Uterus (tissue), 2 donors: ENCODE data around the gene S100Z.

Experiments
- POLR2A ChIP-seq, 2 donors: fragments of 450-650 bp; IDR thresholded peaks; one replicate each; pipeline ENCODE4 v1.6.1; 2016; ENCODE audit warnings: antibody characterized with exemption in 2 of 2, mild to moderate bottlenecking in 1 of 2, moderate library complexity in 1 of 2
- TF ChIP-seq, protein P1 (sequence below), 4 experiments: fragments of 200-600 bp in 2 of 4; fragments of 450-650 bp in 2 of 4; sonication (generic) in 2 of 4; IDR thresholded peaks; one replicate each; pipeline ENCODE4 v1.5.1; 2016 to 2019; ENCODE audit warnings: antibody characterized with exemption in 4 of 4, mild to moderate bottlenecking in 2 of 4, moderate library complexity in 1 of 4

DNA sequence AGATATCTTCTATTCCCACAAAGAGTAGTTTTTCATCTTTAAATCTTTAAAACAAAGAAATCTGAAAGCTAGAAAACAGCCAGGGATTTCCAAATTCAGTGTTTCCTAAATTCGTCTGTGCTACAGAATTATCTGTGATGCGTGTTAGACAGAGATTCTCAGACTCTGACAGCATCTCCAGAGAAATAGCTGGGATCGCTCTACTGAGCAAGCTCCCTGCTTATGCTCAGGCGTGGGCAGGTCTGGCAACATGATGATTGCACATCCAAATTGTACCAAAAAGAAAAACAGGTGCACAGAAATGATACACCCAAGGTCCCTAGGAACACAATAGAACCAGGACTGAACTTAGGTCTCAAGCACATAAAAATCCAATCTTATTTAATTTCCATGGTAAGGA, 80.3 kb downstream of the S100Z start:
- TF ChIP-seq, protein P1, sequence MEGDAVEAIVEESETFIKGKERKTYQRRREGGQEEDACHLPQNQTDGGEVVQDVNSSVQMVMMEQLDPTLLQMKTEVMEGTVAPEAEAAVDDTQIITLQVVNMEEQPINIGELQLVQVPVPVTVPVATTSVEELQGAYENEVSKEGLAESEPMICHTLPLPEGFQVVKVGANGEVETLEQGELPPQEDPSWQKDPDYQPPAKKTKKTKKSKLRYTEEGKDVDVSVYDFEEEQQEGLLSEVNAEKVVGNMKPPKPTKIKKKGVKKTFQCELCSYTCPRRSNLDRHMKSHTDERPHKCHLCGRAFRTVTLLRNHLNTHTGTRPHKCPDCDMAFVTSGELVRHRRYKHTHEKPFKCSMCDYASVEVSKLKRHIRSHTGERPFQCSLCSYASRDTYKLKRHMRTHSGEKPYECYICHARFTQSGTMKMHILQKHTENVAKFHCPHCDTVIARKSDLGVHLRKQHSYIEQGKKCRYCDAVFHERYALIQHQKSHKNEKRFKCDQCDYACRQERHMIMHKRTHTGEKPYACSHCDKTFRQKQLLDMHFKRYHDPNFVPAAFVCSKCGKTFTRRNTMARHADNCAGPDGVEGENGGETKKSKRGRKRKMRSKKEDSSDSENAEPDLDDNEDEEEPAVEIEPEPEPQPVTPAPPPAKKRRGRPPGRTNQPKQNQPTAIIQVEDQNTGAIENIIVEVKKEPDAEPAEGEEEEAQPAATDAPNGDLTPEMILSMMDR (IDR thresholded peaks at IDR 0.05) = no peak
- no peak for TF ChIP-seq POLR2A (IDR thresholded peaks at IDR 0.05)
